OCI-LY7 (cell line): ENCODE results near the gene RFNG. TPM values are rescaled to one million over a fixed set of nuclear protein-coding genes. Genes with fewer than 3 reads are reported as not detected.

Experiments
- BruUV-seq: library from RNA; stranded (reverse); fragments of 400-500 nt; replicated peaks from 2 replicates; lab custom pipeline; 2021; lab: Mats Ljungman, UMichigan
- CTCF ChIA-PET: fragments of 300-600 bp; sonication (Branson Sonifier 250); formaldehyde crosslinking; loops from one replicate; lab custom pipeline; 2022; ENCODE audit warnings: antibody characterized with exemption; ENCODE audit not compliant: unreplicated experiment; lab: Charles Lee
- POLR2A ChIA-PET: fragments of 300-600 bp; sonication (Branson Sonifier 250); formaldehyde crosslinking; loops from one replicate; lab custom pipeline; 2022; ENCODE audit warnings: antibody characterized with exemption; lab: Charles Lee
- DNase-seq: peaks from one replicate; pipeline ENCODE4 v3.0.0-alpha.2; 2015; ENCODE audit warnings: low spot score
- H2AFZ ChIP-seq: fragments of 200-600 bp; sonication (generic), shearing (Covaris generic); 2 replicates; pipeline ENCODE4 v1.6.1; 2014; ENCODE audit warnings: mild to moderate bottlenecking, antibody characterized with exemption, low read length, moderate library complexity
- H3K27ac ChIP-seq: fragments of 200-600 bp; sonication (generic); 2 replicates; pipeline ENCODE4 v1.5.1; 2014; ENCODE audit warnings: mixed run types, low read depth, mild to moderate bottlenecking, moderate library complexity, low read length, inconsistent platforms; ENCODE audit not compliant: poor library complexity, severe bottlenecking
- H3K36me3 ChIP-seq: fragments of 200-600 bp; sonication (generic); 2 replicates; pipeline ENCODE4 v1.6.1; 2014; ENCODE audit warnings: mild to moderate bottlenecking, antibody characterized with exemption, low read length, moderate library complexity, mixed read lengths; ENCODE audit not compliant: insufficient read depth
- H3K4me1 ChIP-seq: fragments of 200-600 bp; sonication (generic); 2 replicates; pipeline ENCODE4 v1.5.1; 2014; ENCODE audit warnings: mild to moderate bottlenecking, low read length; ENCODE audit not compliant: insufficient read depth, poor library complexity, severe bottlenecking
- H3K4me2 ChIP-seq: fragments of 200-600 bp; sonication (generic); 2 replicates; pipeline ENCODE4 v1.6.1; 2014; ENCODE audit warnings: mild to moderate bottlenecking, low read length
- H3K4me3 ChIP-seq: fragments of 200-600 bp; sonication (generic); 2 replicates; pipeline ENCODE4 v1.5.1; 2014; ENCODE audit warnings: mild to moderate bottlenecking, low read depth, low read length; ENCODE audit not compliant: poor library complexity, severe bottlenecking
- H3K79me2 ChIP-seq: fragments of 200-600 bp; sonication (generic); 2 replicates; pipeline ENCODE4 v1.6.1; 2016; ENCODE audit warnings: low read depth, mild to moderate bottlenecking, low read length, moderate library complexity, mixed read lengths; ENCODE audit not compliant: insufficient read depth
- H3K9me2 ChIP-seq: fragments of 200-600 bp; sonication (generic); 2 replicates; pipeline ENCODE4 v1.6.1; 2016; ENCODE audit warnings: mild to moderate bottlenecking, low read length, mixed read lengths; ENCODE audit not compliant: insufficient read depth
- H3K9me3 ChIP-seq: fragments of 200-600 bp; sonication (generic); 2 replicates; pipeline ENCODE4 v1.6.1; 2014; ENCODE audit warnings: mild to moderate bottlenecking, mixed run types, low read length, mixed read lengths
- H4K20me1 ChIP-seq: fragments of 200-600 bp; sonication (generic); 2 replicates; pipeline ENCODE4 v1.6.1; 2014; ENCODE audit warnings: mild to moderate bottlenecking, antibody characterized with exemption, low read length, moderate library complexity, mixed read lengths; ENCODE audit not compliant: insufficient read depth
- CTCF ChIP-seq: fragments of 200-600 bp; sonication (generic); conservative IDR thresholded peaks from 2 replicates; pipeline ENCODE4 v1.5.1; 2014; ENCODE audit warnings: mild to moderate bottlenecking, antibody characterized with exemption, low read length, moderate library complexity, mixed read lengths
- EZH2phosphoT487 ChIP-seq: fragments of 200-600 bp; sonication (generic); IDR thresholded peaks from 2 replicates; pipeline ENCODE4 v1.6.1; 2018; ENCODE audit warnings: low read depth, borderline replicate concordance, mild to moderate bottlenecking, mixed run types, antibody characterized with exemption, low read length, moderate library complexity, mixed read lengths
- intact Hi-C: fragments of 100-400 bp; cut with micrococcal nuclease; formaldehyde crosslinking; loops from one replicate; pipeline ENCODE4 v1.10.0; 2022; ENCODE audit not compliant: unreplicated experiment
- total RNA-seq, 2 experiments: library from RNA; depleted of rRNA in 1 of 2; stranded (reverse); fragments of >200 nt in 1 of 2; shearing (Covaris generic) in 1 of 2; gene quantifications; 2 replicates each; pipeline ENCODE4 v1.2.3, GENCODE V29; 2014 to 2022

Gene RFNG
- total RNA-seq, 2 experiments from 2014 or later = 47.3 to 59.4 TPM

- no TSS peak for BruUV-seq
Measured at GRCh38 chr17:82031303-82031884, 20.2 kb downstream of the RFNG start, which contains the start of gene RAC3. Gene RAC3, plus strand, starts transcription at chr17:82031678. Its CDS starts 84 bp downstream, at chr17:82031762.

DNA sequence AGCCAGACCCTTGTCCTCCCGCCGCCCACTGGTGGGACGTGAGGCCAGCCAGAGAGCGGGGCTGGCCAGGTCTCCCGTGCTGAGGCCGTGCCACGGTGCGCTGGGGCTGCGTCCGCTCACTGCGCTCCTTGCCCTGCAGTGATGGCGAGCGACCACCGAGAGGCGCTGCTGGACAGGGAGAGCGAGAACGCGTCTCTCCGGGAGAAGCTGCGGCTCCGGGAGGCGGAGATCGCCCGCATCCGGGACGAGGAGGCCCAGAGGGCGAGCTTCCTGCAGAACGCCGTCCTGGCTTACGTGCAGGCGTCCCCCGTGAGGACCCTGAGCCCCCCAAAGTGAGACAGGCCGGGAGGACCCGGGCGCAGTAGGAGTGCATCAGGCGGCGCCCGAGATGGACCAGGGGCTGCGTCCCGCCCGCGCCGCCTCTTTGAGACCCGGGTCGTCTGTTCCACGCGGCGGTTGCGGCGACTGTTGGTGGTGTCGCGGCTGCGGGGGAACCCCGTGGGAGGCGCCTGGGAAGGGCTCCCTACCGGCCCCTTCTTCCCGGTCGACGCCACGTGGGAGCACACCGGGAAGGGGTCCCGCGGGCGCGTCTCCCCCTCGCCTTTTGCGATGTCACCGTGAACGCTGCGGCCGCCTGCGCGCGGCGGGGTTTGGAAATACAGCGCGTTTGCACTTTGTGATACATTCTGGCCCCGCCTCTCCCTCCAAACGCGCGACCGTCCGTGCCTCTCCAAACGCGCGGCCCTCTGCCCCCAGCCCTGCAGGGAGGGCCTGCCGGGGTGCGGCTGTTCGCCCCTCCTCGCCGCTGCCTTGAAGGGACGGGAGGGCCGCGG, 20.9 kb downstream of the RFNG start:
- H3K9me2 ChIP-seq = no peaks in the 10 kb centered on the region
- ChIA-PET CTCF (interaction anchor here (0.5 to 0.6 kb wide), 2 partner anchors 114 to 138 kb away, joined by 3 read pairs; no protein-coding TSS in a partner anchor), POLR2A (interaction anchor here (1.2 kb wide), 1 partner anchor 136 kb away, joined by 3 read pairs; no protein-coding TSS in a partner anchor)
- no TSS peak for BruUV-seq
- peak overlapping the region; percentile 51 for H3K4me3 ChIP-seq
- H4K20me1 ChIP-seq = no peaks in the 10 kb centered on the region
- H3K4me1 ChIP-seq = peaks cover 12% of the 10 kb centered on the region
- H3K36me3 ChIP-seq = no peaks in the 10 kb centered on the region
- H3K4me2 ChIP-seq = peak overlapping the region; percentile 62
- peak; percentile 85 for DNase-seq
- H3K27ac ChIP-seq = no peak overlapping the region
- TF ChIP-seq CTCF (peak; percentile 85), EZH2phosphoT487 (no peak)
- intact Hi-C loops = loop anchor here (1.0 to 5.0 kb wide), 2 partner anchors 124 to 177 kb away; no protein-coding TSS in a partner anchor
- no peaks in the 10 kb centered on the region for H3K9me3 ChIP-seq
- no peaks in the 10 kb centered on the region for H3K79me2 ChIP-seq
- H2AFZ ChIP-seq = peak overlapping the region; percentile 59

More at GRCh38 chr17:82031303-82031884, 20.2 kb downstream of the RFNG start, which contains the start of gene RAC3:
- no peak for DNase-seq
- peak within 1 kb of the TSS; percentile 62 for H3K4me2 ChIP-seq
- H3K79me2 ChIP-seq = no peaks in the 10 kb centered on the region
- H2AFZ ChIP-seq = peak within 1 kb of the TSS; percentile 59
- peak within 1 kb of the TSS; percentile 51 for H3K4me3 ChIP-seq
- no peaks in the 10 kb centered on the region for H3K9me3 ChIP-seq
- H3K4me1 ChIP-seq = peaks cover 16% of the 10 kb centered on the region
- H3K9me2 ChIP-seq = no peaks in the 10 kb centered on the region
- H3K27ac ChIP-seq = no peak within 1 kb of the TSS
- TF ChIP-seq EZH2phosphoT487 = no peak
- TF ChIP-seq CTCF = no peak
- no peaks in the 10 kb centered on the region for H3K36me3 ChIP-seq
- H4K20me1 ChIP-seq = 0 out of 2 replicates have a peak, but pooled peaks cover under 1% of the 10 kb centered on the region
- intact Hi-C loops = loop anchor here (5.0 kb wide), 1 partner anchor 176 kb away; no protein-coding TSS in a partner anchor
- ChIA-PET POLR2A (no interaction called here), CTCF (no interaction called here)
